Activated gamma-delta T cell treated with Interleukin-2 at 50 U/mL for 16 hours (primary cell): Measurements from ENCODE around the gene CAPG.
"Not testable (repeated sequence)": the region's sequence is repeated elsewhere in the genome, so short reads cannot be mapped to it uniquely, and the experiment has no call there.

Experiments
- DNase-seq: peaks from one replicate; pipeline ENCODE4 v3.0.0-alpha.2; 2020

CAPG gene

DNA sequence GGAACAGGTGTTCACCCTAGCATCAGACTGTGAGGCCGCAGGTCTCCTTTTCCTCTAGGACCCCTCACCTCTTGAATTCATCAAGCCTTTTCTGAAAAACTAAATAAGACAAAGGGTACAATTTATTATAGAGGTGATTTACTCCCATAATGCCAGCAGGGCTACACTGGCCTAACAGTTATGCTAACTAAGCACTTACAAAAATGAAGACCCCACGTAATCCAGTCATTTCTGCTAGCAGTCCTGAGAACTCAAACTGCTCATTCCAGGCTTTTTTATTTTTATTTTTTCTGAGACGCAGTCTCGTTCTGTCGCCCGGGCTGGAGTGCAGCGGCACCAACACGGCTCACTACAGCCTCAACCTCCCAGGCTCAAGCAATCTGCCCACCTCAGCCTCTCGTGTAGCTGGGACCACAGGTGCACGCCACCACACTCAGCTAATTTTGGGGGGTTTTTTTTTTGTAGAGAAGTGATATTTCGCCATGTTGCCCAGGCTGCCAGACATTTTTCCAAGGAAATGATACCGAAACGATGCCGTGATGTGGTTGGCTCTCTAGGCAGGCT, 14.2 kb downstream of the CAPG start:
- no peak for DNase-seq

- no peak for DNase-seq
Measured at GRCh38 chr2:85394976-85395375, 15.2 kb downstream of the CAPG start.

DNA sequence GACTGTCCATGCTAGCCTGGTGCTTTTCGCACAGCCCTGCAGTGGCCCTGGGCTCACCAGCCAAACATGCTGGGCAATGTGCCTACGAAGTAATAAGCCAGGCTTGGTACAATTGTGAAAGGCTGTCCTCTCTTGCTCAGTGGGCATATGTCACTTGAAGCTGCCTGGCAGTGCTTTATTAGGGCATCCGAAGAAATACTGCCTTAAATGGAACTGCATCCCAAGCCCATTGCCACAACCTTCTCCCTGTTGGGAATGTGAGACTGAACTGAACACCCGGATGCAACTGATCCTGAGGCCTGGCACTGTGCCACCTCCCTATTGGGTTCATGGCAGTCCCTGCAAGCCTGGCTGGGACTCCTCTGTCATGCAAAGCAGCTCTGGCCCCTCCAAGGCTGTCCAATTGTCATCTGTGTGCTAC, 15.9 kb downstream of the CAPG start:
- DNase-seq, result no peak

GRCh38 chr2:85393836-85394235, 16.3 kb downstream of the CAPG start:
- DNase-seq, result no peak

DNA sequence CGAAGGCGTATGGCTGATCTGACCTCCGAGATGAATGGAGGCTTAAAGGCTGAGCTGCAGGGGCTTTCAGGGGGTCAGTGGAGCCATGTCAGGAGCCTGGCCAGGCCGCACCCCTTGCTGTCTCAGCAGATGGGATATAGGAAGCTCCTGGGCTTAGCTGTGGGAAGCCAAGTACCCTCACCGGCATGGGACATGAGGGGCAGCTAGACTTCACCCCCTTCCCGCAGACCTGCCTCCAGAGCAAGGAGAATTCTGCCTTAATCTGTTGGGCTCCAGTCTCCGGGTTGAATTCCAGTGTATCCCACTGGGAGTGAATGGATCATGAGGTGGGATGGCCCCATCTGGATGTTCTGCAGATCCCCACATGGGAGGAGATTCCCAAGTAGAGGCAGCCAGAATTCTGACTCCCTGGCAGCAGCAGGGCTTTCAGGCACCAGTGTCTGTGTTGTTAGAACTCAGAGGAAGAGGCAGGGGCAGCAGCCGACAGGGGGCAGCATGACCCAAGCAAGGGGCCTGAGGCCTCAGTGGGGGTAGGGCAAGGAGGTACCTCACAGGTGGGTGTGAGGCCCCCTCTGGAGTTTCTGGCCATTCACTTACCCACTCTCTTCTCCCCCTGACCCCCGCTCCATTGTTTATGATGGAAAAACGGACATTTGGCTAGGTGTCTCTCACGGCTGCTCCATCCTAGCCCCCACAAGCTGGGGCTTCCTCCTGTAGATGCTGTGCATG, 19.1 kb downstream of the CAPG start:
- DNase-seq, result peak; percentile 77

GRCh38 chr2:85388878-85389538, 21.2 kb downstream of the CAPG start:
- DNase-seq, result no peak

- no peak for DNase-seq
Measured at GRCh38 chr2:85387754-85388153, 22.4 kb downstream of the CAPG start.

DNA sequence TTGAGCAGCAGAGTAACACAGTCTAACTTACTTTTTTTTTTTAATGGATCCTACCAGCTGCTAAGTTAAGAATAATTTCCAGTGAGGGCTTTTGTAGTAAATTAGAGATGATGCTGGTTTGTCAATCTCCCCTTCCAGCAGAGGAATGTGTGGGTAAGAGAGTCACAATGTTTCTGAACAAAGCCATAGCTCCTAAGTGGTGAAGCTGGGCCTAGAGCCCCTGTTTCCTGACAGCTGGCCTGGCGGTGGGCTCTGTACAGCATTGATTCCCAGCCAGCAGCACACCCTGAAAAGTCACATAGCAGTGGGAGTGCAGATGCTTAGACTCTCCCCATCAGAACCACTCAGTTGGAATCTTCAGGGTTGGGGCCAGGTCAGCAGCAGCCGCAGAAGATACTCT, 24.4 kb downstream of the CAPG start:
- DNase-seq, result no peak

DNA sequence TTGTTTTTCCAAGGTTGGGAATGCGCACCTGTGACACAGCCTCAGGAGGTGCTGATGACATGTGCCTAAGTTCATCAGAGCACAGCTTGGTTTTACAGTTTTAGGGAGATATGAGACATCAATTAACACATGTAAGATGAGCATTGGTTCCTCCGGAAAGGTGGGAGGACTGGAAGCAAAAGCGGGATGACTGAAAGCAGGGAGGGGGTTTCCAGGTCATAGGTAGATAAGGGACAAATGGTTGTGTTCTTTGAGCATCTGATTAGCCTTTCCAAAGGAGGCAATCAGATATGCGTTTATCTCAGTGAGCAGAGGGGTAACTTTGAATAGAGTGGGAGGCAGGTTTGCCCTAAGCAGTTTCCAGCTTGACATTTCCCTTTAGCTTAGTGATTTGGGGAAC, 26.3 kb downstream of the CAPG start:
- DNase-seq, result no peak

DNA sequence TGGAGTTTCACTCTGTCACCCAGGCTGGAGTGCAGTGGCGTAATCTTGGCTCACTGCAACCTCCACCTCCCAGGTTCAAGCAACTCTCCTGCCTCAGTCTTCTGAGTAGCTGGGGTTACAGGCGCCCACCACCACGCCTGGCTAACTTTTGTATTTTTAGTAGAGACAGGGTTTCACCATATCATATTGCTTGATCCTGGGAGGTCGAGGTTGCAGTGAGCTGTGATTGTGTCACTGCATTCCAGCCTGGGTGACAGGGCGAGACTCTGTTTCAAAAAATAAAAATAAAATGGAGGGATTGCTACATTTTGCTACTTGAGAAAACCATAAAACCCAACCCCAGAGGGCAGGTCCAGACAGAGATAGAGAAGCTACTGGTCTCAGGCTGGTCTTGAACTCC, 27.0 kb downstream of the CAPG start:
- not testable (repeated sequence) for DNase-seq

DNA sequence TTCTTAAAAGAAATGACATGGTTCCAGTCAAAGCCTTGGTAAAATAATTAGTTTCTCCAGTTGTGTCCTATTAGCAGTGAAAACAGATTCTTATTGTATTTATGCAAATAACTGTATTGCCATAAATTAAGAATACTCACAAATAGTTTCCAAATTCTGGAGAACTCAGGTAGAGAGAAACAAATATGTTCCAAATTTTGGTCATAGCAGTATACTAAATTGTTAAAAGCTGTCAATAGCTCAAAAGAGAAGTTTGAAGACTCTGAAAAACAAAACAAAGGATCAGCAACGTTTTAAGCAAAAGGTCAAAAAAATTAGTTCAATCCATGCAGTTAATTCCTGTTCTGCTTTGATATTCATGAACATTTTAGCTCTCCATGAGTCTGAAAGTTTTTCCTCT, 30.1 kb downstream of the CAPG start:
- no peak for DNase-seq

DNA sequence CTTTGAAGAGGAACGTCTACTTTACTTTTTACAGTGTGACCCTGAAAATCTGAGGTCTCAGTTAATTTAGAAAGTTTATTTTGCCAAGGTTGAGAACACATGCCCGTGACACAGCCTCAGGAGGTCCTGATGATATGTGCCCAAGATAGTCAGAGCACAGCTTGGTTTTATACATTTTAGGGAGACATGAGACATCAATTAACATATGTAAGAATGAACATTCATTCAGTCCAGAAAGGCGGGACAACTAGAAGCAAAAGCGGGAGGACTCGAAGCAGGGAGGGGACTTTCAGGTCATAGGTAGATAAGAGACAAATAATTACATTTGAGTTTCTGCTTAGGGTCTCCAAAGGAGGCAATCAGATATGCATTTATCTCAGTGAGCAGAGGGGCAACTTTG, 31.9 kb downstream of the CAPG start:
- no peak for DNase-seq

DNA sequence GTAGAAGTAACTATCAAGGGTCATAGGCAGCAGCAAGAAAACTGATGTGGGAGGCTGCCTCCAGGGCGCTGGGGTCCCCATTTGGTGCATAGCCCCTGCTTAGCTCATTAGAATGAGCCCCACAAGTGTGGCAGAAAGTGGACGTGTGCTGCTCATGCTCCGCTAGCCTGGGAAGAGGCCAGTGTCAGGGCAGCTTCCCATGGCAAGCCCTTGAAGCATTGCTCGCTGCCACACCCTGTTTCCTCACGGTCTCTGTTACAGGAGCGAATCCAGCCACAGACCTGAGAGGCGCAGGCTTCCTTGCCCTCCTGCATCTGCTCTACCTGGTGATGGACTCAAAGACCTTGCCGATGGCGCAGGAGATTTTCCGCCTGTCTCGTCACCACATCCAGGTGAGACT, 33.1 kb downstream of the CAPG start:
- DNase-seq, result no peak

- DNase-seq, result no peak
Measured at GRCh38 chr2:85376291-85377065, 33.7 kb downstream of the CAPG start.

DNA sequence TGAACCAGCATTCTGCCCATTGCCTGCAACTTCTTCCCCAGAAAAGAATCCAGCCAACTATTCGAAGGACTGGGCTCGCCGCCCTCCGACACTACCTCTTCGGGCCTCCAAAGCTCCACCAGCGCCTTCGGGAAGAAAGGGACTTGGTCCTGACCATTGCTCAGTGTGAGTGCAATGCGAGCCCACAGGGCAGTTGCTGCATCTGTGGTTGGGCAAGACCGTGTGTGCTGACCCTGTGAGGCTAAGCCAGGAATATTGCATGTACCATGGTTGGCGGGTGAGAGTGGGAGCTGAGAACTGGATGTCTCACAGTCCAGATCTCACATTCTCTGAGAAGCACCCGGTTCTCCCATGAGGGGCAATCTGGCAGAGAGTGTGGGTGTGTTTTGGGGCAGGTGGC, 39.1 kb downstream of the CAPG start:
- no peak for DNase-seq

- no peak for DNase-seq
Measured at GRCh38 chr2:85369500-85369899, 40.7 kb downstream of the CAPG start.

DNA sequence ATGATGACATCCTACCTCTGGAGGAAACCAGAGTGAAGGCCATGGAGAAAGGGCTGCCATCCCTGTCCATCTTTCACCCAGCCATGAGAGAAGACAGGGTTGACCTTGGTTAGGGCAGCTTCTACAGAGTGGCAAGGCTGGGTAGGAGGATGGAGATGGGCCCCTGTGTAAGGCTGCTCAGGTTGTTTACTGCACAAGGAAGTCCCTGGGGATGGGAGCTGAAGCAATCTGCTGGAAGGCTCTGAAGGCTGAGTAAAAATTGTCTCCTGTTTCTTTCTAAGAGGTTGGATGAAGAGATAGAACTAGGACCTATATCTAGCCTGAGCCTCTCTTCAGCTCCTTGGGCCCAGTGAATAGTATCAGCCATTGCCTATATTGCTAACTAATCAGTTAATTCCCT, 41.2 kb downstream of the CAPG start:
- DNase-seq, result no peak

GRCh38 chr2:85367180-85367579, 43.0 kb downstream of the CAPG start:
- no peak for DNase-seq

DNA sequence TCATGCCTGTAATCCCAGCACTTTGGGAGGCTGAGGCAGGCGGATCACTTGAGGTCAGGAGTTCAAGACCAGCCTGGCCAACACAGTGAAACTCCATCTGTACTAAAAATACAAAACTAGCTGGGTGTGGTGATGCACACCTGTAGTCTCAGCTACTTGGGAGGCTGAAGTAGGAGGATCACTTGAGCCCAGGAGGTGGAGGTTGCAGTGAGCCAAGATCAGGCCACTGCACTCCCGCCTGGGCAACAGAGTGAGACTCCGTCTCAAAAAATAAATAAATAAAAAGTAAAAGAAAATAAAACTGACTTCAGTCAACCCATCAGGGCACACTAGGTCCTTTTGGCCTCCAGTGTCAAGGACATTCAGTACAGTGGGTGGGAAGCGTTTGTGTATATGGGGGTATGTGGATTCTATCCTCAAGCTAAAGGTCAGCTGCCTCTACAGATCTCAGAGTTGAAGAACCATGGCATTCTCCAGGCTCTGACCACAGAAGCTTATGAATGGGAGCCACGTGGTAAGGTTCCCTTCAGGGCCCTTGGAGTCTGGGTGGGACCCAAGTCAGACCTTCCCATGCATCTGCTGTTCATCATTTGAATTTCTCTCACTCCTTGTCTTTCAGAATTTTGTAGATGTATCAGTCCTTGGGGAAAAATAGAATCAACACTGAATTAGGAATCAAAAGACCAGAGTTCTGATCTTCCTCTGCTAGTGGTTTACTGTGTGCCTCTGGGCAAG, 47.3 kb downstream of the CAPG start:
- not testable (repeated sequence) for DNase-seq

DNA sequence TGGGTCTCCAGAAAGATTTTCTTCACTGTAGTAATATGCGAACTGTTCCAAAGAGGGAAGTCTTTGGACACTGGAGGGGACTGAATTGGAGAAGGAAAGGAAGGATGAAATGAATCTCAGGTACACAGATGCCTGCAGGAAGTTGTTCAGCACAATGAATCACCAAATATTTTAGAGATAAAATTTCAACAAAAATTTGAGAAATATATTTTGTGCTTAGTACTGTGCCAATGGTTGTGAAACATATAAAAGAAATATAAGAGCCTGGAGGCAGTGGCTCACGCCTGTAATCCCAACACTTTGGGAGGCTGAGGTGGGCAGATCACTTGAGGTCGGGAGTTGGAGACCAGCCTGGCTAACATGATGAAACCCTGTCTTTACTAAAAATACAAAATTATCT, 52.4 kb downstream of the CAPG start:
- DNase-seq, result no peak

DNA sequence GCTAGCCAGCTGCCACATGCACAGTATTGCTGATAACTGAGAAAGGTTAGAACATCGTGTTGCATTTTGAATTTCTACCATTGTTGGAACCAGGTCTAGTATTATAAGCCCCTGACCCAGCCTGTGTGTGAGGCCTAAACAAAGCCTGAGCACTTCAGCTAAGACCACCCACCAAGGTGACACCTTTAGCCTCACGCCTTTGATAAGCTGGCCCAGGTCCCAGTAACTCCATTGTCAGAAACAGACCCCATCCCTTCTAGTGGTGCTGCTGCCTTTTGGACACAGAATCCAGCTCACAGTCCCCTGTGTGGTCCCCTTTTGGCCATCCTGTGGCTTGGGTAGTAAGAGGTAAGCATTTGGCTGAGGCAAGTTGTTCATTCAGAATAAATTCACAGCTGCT, 54.0 kb downstream of the CAPG start:
- DNase-seq, result no peak

- no peak for DNase-seq
Measured at GRCh38 chr2:85355521-85355920, 54.6 kb downstream of the CAPG start.

DNA sequence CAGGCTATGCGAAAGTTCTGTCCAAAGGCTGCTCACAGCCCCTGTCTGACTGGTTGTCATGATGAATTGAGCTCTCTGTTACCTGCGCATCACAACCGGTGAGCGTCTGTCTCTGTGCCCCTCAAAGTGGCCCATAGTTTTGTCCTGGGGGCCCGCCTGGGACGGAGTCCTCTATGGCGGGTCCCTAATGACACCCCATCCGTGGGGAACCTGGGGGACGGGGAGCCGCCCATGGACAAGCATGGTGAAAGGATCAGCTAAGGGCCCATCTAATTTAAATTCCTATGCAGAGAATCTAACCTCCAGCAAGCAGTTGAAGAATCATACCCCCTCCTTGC, 55.1 kb downstream of the CAPG start:
- no peak for DNase-seq
